GM04503 (cell line): ENCODE data around the gene KPNA3.
"Not testable (repeated sequence)": the region's sequence is repeated elsewhere in the genome, so short reads cannot be mapped to it uniquely, and the experiment has no call there.

ENCODE experiments used
- DNase-seq: peaks from one replicate; pipeline ENCODE4 v3.0.0-alpha.2; 2012; ENCODE audit warnings: low read depth

Gene KPNA3

GRCh38 chr13:49792550-49793324 lies at the start of gene KPNA3:
Gene KPNA3 (minus strand): TSS chr13:49792682. CDS start chr13:49792506, 176 bp downstream.
- DNase-seq, result peak; percentile 77

DNA sequence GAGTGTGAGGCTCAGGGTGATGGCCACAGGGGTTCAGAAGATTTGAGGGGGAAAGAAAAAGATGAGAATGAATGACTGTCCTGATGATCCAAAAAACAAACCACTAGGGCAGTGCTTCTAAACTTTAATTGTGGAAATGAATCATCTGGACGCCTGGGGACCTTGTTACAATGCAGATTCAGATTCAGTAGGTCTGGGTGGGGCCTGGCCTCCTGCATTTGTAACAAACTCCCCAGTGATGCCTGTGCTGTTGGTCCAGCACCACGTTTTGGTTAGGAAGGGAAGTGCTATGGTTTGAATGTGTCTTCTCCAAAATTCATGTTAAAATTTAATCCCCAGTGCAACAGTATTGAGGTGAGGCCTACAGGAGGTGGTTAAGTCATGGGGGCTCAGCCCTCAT lies 49.5 kb upstream of the KPNA3 start:
- no peak for DNase-seq

- no peak for DNase-seq
These were observed 48.2 kb upstream of the KPNA3 start for GRCh38 chr13:49840675-49841074.

GRCh38 chr13:49840266-49840665 lies 47.8 kb upstream of the KPNA3 start:
- DNase-seq, result no peak

- DNase-seq, result no peak
These were observed 46.5 kb upstream of the KPNA3 start for GRCh38 chr13:49838989-49839388.

DNA sequence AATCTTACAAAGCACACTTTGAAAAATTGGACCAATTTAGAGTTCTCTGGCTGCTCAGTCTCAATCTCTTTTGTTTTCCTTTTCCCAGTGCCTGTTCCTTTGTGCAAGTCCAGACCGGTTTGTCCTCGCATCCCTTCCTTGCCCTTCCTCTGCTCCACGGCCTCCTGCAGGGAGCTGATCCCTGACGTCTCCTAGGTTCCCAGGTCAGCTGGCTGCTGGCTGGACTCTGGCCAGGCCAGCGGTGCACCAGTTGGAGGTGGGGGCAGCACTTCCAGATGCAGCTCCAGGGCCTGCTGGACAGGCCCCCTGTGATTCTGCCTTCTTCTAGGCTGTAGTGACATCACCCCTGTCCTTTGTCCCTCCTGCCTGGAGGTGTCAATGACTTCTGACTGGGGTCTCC lies 44.0 kb upstream of the KPNA3 start:
- DNase-seq, result no peak

DNA sequence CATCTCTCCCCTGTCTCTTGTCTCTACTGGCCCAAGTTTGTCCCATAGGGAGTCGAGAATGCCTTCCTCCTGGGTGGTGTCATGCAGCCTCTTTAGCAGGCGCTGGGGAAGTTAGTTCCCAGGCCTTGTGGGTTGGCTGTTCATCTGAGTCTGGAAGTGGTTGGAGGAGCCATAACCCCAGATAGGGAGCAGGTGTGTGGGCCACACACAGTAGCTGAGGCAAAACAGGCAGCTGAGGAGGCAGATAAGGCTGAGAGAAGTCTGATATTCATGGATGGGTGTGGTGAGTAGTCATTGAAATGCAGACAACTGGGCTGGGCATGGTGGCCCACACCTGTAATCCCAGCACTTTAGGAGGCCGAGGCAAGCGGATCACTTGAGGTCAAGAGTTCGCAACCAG lies 40.9 kb upstream of the KPNA3 start:
- no peak for DNase-seq

DNA sequence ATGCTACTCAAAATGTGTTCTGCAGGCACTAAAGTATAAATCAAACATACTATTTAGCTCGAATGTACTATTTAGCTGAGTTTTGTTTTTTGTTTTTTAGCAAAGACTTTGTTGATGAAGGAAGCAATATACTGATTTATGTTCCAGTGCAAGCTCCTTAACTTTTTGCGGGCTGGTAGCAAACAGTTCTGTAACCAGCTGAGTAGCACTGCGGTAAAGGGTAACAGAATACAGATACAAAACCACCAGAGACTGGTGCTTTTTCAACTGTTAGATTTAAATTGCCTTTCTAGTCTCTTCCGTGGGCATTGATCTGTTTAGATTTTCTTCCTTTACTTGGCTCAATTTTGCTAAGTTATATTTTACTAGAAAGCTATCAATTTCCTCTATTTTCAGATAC lies 39.0 kb upstream of the KPNA3 start:
- DNase-seq, result no peak

GRCh38 chr13:49830721-49831120 lies 38.2 kb upstream of the KPNA3 start:
- no peak for DNase-seq

DNA sequence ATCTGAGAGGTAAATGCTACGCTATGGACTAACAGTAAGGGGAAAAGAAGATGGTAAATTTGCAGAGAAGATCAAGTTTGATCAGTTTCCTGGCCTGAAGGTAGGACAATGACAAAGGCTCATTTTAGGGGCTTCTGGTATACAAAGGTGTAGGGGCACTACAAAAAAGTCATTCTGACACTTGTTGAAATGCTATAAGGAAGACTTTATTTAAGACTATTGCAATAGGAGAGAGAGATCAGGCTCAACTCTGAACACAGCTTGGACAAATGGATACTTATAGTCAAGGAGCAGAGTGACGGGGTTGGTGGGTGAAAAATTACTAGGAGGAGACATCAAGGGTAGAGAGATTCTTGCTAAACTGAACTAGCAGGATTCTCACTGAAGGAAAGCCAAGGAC lies 37.2 kb upstream of the KPNA3 start:
- no peak for DNase-seq

- no peak for DNase-seq
These were observed 36.0 kb upstream of the KPNA3 start for GRCh38 chr13:49828453-49828852.

DNA sequence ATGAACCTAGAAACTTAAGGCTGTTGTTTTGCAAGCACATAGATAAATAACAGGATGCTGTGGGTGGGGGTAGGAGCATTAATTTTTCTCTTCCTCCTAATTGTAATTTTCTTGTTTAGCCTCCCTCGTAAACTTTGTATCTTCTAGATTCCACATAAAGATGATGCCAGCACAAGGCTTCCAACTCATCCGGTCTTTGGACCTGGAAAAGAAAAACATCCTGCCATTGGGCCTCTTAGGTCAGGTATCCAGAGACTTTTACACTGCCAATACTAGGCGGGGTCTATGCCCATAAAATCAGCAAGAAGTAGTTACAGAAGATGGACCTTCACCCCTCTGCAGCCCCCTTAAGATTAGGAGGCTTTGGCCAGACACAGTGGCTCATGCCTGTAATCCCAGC lies 35.4 kb upstream of the KPNA3 start:
- DNase-seq, result no peak

- no peak for DNase-seq
These were observed 34.9 kb upstream of the KPNA3 start for GRCh38 chr13:49827336-49827735.

DNA sequence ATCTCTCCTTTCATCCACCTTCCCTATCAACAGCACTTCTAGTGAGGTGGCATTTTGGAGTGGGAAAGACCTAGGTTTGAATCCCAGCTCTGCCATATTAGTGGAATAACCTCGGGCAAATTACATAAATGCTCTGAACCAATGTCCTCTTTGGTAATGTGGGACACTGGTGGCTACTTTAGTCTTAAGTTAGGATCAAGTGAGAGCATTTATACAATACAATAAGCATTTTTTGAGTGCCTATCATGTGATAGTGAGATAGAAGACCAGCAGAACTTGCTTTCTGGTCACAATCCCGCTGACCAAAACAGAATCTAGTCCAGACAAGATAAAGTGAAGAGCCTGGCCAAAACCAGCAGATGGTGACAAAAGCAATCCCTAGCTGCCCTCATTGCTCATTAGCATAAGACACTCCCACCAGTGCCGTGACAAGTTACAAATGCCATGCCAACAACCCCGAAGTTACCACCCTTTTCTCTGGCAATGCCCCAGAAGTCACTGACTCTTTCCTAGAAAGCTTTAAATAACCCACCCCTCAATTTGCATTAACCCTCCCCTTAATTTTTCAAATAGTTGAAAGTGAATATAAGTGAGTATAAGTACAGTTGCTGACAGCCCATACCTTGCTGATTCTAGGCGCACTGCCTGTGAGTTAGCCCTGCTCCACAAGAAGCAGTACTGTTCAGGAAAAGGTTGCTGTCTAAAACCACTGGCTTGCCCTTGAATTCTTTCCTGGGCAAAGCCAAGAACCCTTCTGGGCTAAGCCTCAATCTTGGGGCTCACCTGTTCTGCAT lies 28.9 kb upstream of the KPNA3 start:
- no peak for DNase-seq

GRCh38 chr13:49820591-49821215 lies 28.2 kb upstream of the KPNA3 start:
- no peak for DNase-seq

- DNase-seq, result not testable (repeated sequence)
These were observed 23.6 kb upstream of the KPNA3 start for GRCh38 chr13:49816047-49816446.

GRCh38 chr13:49814551-49815270 lies 22.2 kb upstream of the KPNA3 start:
- no peak for DNase-seq

GRCh38 chr13:49812812-49813211 lies 20.3 kb upstream of the KPNA3 start:
- DNase-seq, result no peak

DNA sequence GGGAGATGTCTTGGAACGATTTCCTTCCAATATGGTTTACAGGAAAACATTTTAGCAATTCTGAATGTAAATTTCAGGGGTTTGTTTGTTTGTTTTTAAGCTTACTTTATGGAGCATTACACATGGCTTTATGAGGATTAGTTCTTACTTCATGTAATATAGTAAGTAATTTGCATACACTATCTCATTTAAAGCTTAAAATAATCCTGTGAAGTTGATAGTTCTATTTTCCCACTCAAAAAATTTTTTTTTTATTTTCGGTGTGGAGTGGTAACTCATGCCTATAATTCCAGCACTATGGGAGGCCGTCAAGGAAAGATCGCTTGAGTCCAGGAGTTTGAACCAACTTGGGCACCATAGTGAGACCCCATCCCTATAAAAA lies 19.0 kb upstream of the KPNA3 start:
- no peak for DNase-seq

DNA sequence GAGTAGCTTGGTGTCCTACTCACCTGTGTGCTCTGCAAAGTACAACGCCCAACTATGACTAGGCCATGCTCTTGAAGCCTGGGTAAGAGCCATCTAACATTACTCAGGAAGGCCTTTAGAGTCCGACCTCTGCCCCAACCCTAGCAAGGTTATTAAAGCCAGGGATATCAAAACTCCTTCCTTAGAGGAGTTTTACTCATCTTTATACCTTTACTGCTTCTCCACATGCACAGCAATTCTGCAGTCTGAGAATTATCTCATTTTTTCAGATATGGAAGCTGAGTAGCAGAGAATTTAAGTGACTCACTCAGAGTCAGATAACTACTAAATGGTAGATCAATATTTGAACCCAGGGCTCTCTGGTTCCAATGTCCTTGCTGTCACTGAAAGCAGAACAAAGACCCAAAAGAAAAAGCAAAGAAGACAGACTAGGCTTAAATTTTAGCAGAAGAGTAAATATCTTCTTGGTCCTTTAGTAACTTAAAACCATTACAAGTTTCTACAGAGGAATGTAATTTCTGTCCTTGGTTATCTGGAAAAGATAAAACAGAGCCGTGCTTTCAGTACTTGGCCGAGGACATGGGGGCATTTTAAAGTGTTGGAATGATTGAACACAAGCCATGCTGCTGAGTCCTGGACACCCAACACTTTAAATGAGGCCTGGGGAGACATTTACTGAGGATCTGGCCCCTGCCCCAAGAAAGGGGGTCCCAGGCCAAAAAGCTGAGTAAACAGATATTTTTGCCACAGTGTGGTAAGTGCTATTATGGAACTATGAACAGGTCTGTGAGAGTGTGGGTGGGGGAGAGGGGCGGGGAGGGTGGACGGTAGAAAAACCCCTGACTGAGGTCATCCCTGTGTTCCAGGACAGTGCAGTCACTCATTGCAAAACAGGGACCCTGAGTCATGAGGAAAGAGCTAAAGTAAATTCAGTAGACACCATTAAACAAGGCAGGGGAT lies 18.4 kb upstream of the KPNA3 start:
- DNase-seq, result no peak

DNA sequence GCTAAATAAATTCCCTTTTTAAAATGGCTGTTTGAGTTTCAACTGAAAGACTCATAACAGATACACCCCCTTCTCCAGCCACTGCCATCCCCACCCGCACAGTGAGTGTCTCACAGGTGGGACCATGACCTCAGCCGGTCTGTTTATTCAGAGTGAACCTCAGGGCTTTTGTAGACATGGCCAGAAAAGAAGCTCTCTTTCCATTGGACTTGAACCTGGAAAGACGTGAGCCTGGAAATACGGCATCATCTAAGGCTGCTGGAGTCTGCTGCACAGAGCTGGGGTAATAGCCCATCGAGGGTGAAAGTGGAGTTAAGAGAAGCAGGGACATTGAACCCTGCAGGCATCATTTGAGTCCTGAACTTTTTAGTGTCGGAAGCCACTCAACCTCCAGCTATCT lies 15.2 kb upstream of the KPNA3 start:
- DNase-seq, result no peak
